NCI-H2196 treated with DMSO at 0.1 percent for 48 hours (cell line): ENCODE measurements around the gene TRPV3.
"Not testable (repeated sequence)": the region's sequence is repeated elsewhere in the genome, so short reads cannot be mapped to it uniquely, and the experiment has no call there.

Experiments used
- DNase-seq: peaks from one replicate; lab custom pipeline; 2025; ENCODE audit not compliant: unreplicated experiment; lab: John Stamatoyannopoulos, UW

Gene TRPV3

GRCh38 chr17:3574231-3574630 lies 16.6 kb upstream of the TRPV3 start:
- no peak for DNase-seq

GRCh38 chr17:3573246-3574100 lies 15.9 kb upstream of the TRPV3 start:
- no peak for DNase-seq

- no peak for DNase-seq
Measured at GRCh38 chr17:3572231-3572630, 14.6 kb upstream of the TRPV3 start.

- no peak for DNase-seq
Measured at GRCh38 chr17:3571043-3571900, 13.7 kb upstream of the TRPV3 start.

- DNase-seq: no peak
Measured at GRCh38 chr17:3569534-3570137, 12.0 kb upstream of the TRPV3 start.

- no peak for DNase-seq
Measured at GRCh38 chr17:3566551-3566950, 8.9 kb upstream of the TRPV3 start.

GRCh38 chr17:3565143-3565542 lies 7.5 kb upstream of the TRPV3 start:
- no peak for DNase-seq

- not testable (repeated sequence) for DNase-seq
Measured at GRCh38 chr17:3564241-3564640, 6.6 kb upstream of the TRPV3 start.

- no peak for DNase-seq
Measured at GRCh38 chr17:3559270-3559645, 1.6 kb upstream of the TRPV3 start.

GRCh38 chr17:3558603-3559269 lies 1.1 kb upstream of the TRPV3 start:
- DNase-seq: no peak

GRCh38 chr17:3556916-3557767 lies 470 bp downstream of the TRPV3 start:
- DNase-seq: no peak

- DNase-seq: no peak
Measured at GRCh38 chr17:3556239-3556915, 1.2 kb downstream of the TRPV3 start.

- no peak for DNase-seq
Measured at GRCh38 chr17:3555189-3555796, 2.3 kb downstream of the TRPV3 start.

GRCh38 chr17:3554440-3554839 lies 3.2 kb downstream of the TRPV3 start:
- DNase-seq: no peak

- DNase-seq: no peak
Measured at GRCh38 chr17:3553419-3554401, 3.9 kb downstream of the TRPV3 start.

- DNase-seq: no peak
Measured at GRCh38 chr17:3552916-3553315, 4.7 kb downstream of the TRPV3 start.

- DNase-seq: no peak
Measured at GRCh38 chr17:3551189-3551588, 6.4 kb downstream of the TRPV3 start.

- no peak for DNase-seq
Measured at GRCh38 chr17:3549610-3550162, 7.9 kb downstream of the TRPV3 start.
